Smooth muscle cell (in vitro differentiated cells): Measurements from ENCODE around the gene EDEM1. TPM values are rescaled to one million over a fixed set of nuclear protein-coding genes. Genes with fewer than 3 reads are reported as not detected.

Experiments
- DNase-seq: peaks from one replicate; lab custom pipeline; 2025; ENCODE audit not compliant: unreplicated experiment; lab: John Stamatoyannopoulos, UW
- H2AFZ ChIP-seq: fragments of 200-600 bp; sonication (generic); 2 replicates; pipeline ENCODE4 v1.6.0; 2016; ENCODE audit warnings: antibody characterized with exemption, low read depth, mild to moderate bottlenecking
- H3F3A ChIP-seq: fragments of 200-600 bp; sonication (generic); 2 replicates; pipeline ENCODE4 v1.6.0; 2017; ENCODE audit warnings: antibody characterized with exemption, low read depth
- H3K27ac ChIP-seq: fragments of 200-600 bp; sonication (generic); 2 replicates; pipeline ENCODE4 v1.5.1; 2016; ENCODE audit warnings: low read depth, mild to moderate bottlenecking
- H3K27me3 ChIP-seq: fragments of 200-600 bp; sonication (generic); 2 replicates; pipeline ENCODE4 v1.6.1; 2016; ENCODE audit warnings: low read depth, mild to moderate bottlenecking
- H3K36me3 ChIP-seq: fragments of 200-600 bp; sonication (generic); 2 replicates; pipeline ENCODE4 v1.5.1; 2016; ENCODE audit warnings: low read depth
- H3K4me1 ChIP-seq: fragments of 200-600 bp; sonication (generic); 2 replicates; pipeline ENCODE4 v1.5.1; 2016; ENCODE audit warnings: low read depth
- H3K4me2 ChIP-seq: fragments of 200-600 bp; sonication (generic); 2 replicates; pipeline ENCODE4 v1.6.0; 2016; ENCODE audit warnings: mild to moderate bottlenecking
- H3K4me3 ChIP-seq: fragments of 200-600 bp; sonication (generic); 2 replicates; pipeline ENCODE4 v1.5.1; 2016; ENCODE audit warnings: mild to moderate bottlenecking
- H3K79me2 ChIP-seq: fragments of 200-600 bp; sonication (generic); 2 replicates; pipeline ENCODE4 v1.6.0; 2016; ENCODE audit warnings: low read depth, mild to moderate bottlenecking
- H3K9ac ChIP-seq: fragments of 200-600 bp; sonication (generic); 2 replicates; pipeline ENCODE4 v1.6.0; 2016; ENCODE audit warnings: low read depth
- H3K9me3 ChIP-seq: fragments of 200-600 bp; sonication (generic); replicated peaks from 2 replicates; pipeline ENCODE4 v1.5.1; 2016; ENCODE audit warnings: low read depth
- H4K20me1 ChIP-seq: fragments of 200-600 bp; sonication (generic); 2 replicates; pipeline ENCODE4 v1.6.0; 2016; ENCODE audit warnings: low read depth
- CTCF ChIP-seq: fragments of 200-600 bp; sonication (generic); IDR thresholded peaks from 2 replicates; pipeline ENCODE4 v1.5.1; 2017; ENCODE audit warnings: borderline replicate concordance, mild to moderate bottlenecking, antibody characterized with exemption; ENCODE audit not compliant: insufficient read depth, poor library complexity, severe bottlenecking
- WGBS: methylation state at CpG from one replicate; pipeline ENCODE4 v1.1.7; 2016; ENCODE audit warnings: low lambda C conversion rate; 5-methylcytosine and 5-hydroxymethylcytosine counted together
- polyA plus RNA-seq: library from polyadenylated mRNA; unstranded; fragments of >200 nt; fragmentation: Nextera tagmentation; extraction: Ambion mirVana; gene quantifications from 2 replicates; pipeline ENCODE4 v1.2.1, GENCODE V29; 2016
- total RNA-seq: library from RNA; depleted of rRNA; stranded (reverse); fragments of >200 nt; gene quantifications from 2 replicates; pipeline ENCODE4 v1.2.3, GENCODE V29; 2014

EDEM1 gene
- total and polyA plus RNA-seq, 2 experiments from 2014 or later: 29.0 to 43.6 TPM

GRCh38 chr3:5212628-5213573, 25.4 kb downstream of the EDEM1 start:
- no peaks in the 10 kb centered on the region for H3K4me1 ChIP-seq
- peaks cover 5% of the 10 kb centered on the region for H3F3A ChIP-seq
- no peaks in the 10 kb centered on the region for H3K79me2 ChIP-seq
- H2AFZ ChIP-seq: no peak overlapping the region
- no peaks in the 10 kb centered on the region for H3K9me3 ChIP-seq
- H3K9ac ChIP-seq: no peak overlapping the region
- TF ChIP-seq CTCF: no peak
- H3K27me3 ChIP-seq: no peaks in the 10 kb centered on the region
- WGBS: 84% methylated on average over 9 of the region's 9 CpGs
- no peak overlapping the region for H3K4me2 ChIP-seq
- H3K4me3 ChIP-seq: no peak overlapping the region
- no peak for DNase-seq
- H3K27ac ChIP-seq: no peak overlapping the region
- H4K20me1 ChIP-seq: peaks cover 19% of the 10 kb centered on the region
- H3K36me3 ChIP-seq: peaks cover 38% of the 10 kb centered on the region

DNA sequence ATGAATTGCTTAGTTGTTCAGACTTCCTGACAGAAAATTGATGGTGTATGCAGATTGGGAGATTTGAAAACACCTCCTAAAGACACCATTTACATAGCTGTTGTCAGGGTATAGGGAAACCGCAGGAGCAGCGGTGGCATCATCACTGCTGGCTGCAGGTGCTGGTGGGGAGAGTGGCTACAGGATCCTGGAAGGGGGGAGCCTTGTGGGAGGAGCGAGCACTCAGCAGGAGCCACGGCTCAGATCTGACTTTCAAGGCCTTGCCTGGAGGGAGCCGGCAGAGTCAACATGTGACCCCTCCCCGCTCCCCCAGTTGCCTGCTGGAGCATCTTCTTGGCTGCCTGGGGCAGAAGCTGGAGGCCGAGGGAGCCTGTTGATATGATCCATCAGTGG, 26.1 kb downstream of the EDEM1 start:
- TF ChIP-seq CTCF: no peak
- Histone ChIP-seq H3K9me3 (no peaks in the 10 kb centered on the region), H3K36me3 (peaks cover 36% of the 10 kb centered on the region), H2AFZ (no peak overlapping the region), H3K27me3 (no peaks in the 10 kb centered on the region), H3K4me3 (no peak overlapping the region), H3K4me2 (no peak overlapping the region), H3K79me2 (no peaks in the 10 kb centered on the region), H4K20me1 (peaks cover 22% of the 10 kb centered on the region), H3F3A (peaks cover 5% of the 10 kb centered on the region), H3K4me1 (no peaks in the 10 kb centered on the region), H3K9ac (no peak overlapping the region), H3K27ac (no peak overlapping the region)
- 81% methylated on average over 7 of the region's 7 CpGs for WGBS
- DNase-seq: no peak

GRCh38 chr3:5214352-5214751, 26.8 kb downstream of the EDEM1 start:
- H3K9ac ChIP-seq: no peak overlapping the region
- H4K20me1 ChIP-seq: peaks cover 25% of the 10 kb centered on the region
- TF ChIP-seq CTCF: no peak
- no peak overlapping the region for H3K4me3 ChIP-seq
- no peaks in the 10 kb centered on the region for H3K27me3 ChIP-seq
- no peaks in the 10 kb centered on the region for H3K79me2 ChIP-seq
- H3F3A ChIP-seq: peaks cover 5% of the 10 kb centered on the region
- peaks cover under 1% of the 10 kb centered on the region for H3K4me1 ChIP-seq
- H3K9me3 ChIP-seq: no peaks in the 10 kb centered on the region
- DNase-seq: no peak
- 96% methylated on average over 9 of the region's 9 CpGs for WGBS
- H2AFZ ChIP-seq: no peak overlapping the region
- H3K36me3 ChIP-seq: peaks cover 30% of the 10 kb centered on the region
- no peak overlapping the region for H3K27ac ChIP-seq
- H3K4me2 ChIP-seq: no peak overlapping the region
